HEK293 (cell line): ENCODE data around the gene INPP5D.

Experiments
- CTCF ChIA-PET: fragments of 350-600 bp; formaldehyde crosslinking; extraction: SDS; loops from one replicate; lab custom pipeline; 2021; ENCODE audit warnings: antibody characterized with exemption; lab: Yijun Ruan, JAX
- POLR2A ChIA-PET: fragments of 300-600 bp; formaldehyde crosslinking; extraction: SDS; loops from one replicate; lab custom pipeline; 2020; ENCODE audit warnings: antibody characterized with exemption, inconsistent platforms; lab: Yijun Ruan, JAX
- H3K27ac ChIP-seq: fragments of 200-500 bp; sonication (Bioruptor generic); 2 replicates; pipeline ENCODE4 v1.5.1; 2014; ENCODE audit warnings: low read depth, low read length, control low read depth, inconsistent platforms; ENCODE audit errors: extremely low read depth
- H3K36me3 ChIP-seq, 2 experiments: fragments of 200-500 bp in 1 of 2; sonication (Bioruptor generic) in 1 of 2; 1 replicate in 1 of 2; 2 replicates in 1 of 2; pipeline ENCODE4 v1.5.1; 2014 to 2017; ENCODE audit warnings: inconsistent platforms in 2 of 2, low read length in 2 of 2; ENCODE audit not compliant: control insufficient read depth in 2 of 2, insufficient read depth in 1 of 2
- H3K4me1 ChIP-seq: fragments of 200-500 bp; sonication (Bioruptor generic); 2 replicates; pipeline ENCODE4 v1.5.1; 2014; ENCODE audit warnings: mild to moderate bottlenecking, low read length, inconsistent platforms; ENCODE audit not compliant: control insufficient read depth, insufficient read depth
- H3K4me3 ChIP-seq: 2 replicates; pipeline ENCODE4 v1.5.1; 2011; ENCODE audit warnings: low read depth, mild to moderate bottlenecking, control low read depth, low read length, moderate library complexity
- H3K9me3 ChIP-seq: fragments of 200-500 bp; sonication (Bioruptor generic); 2 replicates; pipeline ENCODE4 v1.5.1; 2014; ENCODE audit warnings: low read depth, low read length, inconsistent platforms; ENCODE audit not compliant: control insufficient read depth, insufficient read depth
- ATF2 ChIP-seq: fragments of 450-650 bp; formaldehyde crosslinking; IDR thresholded peaks from 2 replicates; pipeline ENCODE4 v1.5.1; 2016; ENCODE audit warnings: missing biosample characterization, missing genetic modification characterization, low read depth
- KLF16 ChIP-seq: fragments of 450-650 bp; formaldehyde crosslinking; IDR thresholded peaks from 2 replicates; pipeline ENCODE4 v1.5.1; 2017; ENCODE audit warnings: missing biosample characterization, missing genetic modification characterization
- OVOL3 ChIP-seq: fragments of 450-650 bp; formaldehyde crosslinking; IDR thresholded peaks from 2 replicates; pipeline ENCODE4 v1.5.1; 2016; ENCODE audit warnings: missing biosample characterization, missing genetic modification characterization
- PRDM1 ChIP-seq: fragments of 450-650 bp; formaldehyde crosslinking; IDR thresholded peaks from 2 replicates; pipeline ENCODE4; 2016; ENCODE audit warnings: missing biosample characterization, missing genetic modification characterization
- PRDM10 ChIP-seq: fragments of 450-650 bp; formaldehyde crosslinking; IDR thresholded peaks from 2 replicates; pipeline ENCODE4 v1.5.1; 2016; ENCODE audit warnings: missing biosample characterization, missing genetic modification characterization
- SCRT1 ChIP-seq: fragments of 450-650 bp; formaldehyde crosslinking; IDR thresholded peaks from 2 replicates; pipeline ENCODE4 v1.5.1; 2016; ENCODE audit warnings: missing biosample characterization, missing genetic modification characterization, borderline replicate concordance
- SP2 ChIP-seq: fragments of 450-650 bp; formaldehyde crosslinking; IDR thresholded peaks from 2 replicates; pipeline ENCODE4 v1.5.1; 2016; ENCODE audit warnings: missing biosample characterization, missing genetic modification characterization
- ZNF214 ChIP-seq: fragments of 450-650 bp; formaldehyde crosslinking; IDR thresholded peaks from 2 replicates; pipeline ENCODE4 v1.5.1; 2017; ENCODE audit warnings: missing biosample characterization, mild to moderate bottlenecking, missing genetic modification characterization, borderline replicate concordance
- ZNF223 ChIP-seq: fragments of 450-650 bp; formaldehyde crosslinking; IDR thresholded peaks from 2 replicates; pipeline ENCODE4 v1.5.1; 2016; ENCODE audit warnings: missing biosample characterization, missing genetic modification characterization
- ZNF23 ChIP-seq: fragments of 450-650 bp; formaldehyde crosslinking; IDR thresholded peaks from 2 replicates; pipeline ENCODE4 v1.5.1; 2016; ENCODE audit warnings: missing biosample characterization, missing genetic modification characterization, borderline replicate concordance
- ZNF266 ChIP-seq: fragments of 450-650 bp; formaldehyde crosslinking; IDR thresholded peaks from 2 replicates; pipeline ENCODE4 v1.5.1; 2016; ENCODE audit warnings: missing biosample characterization, missing genetic modification characterization, low read depth
- ZNF302 ChIP-seq: fragments of 450-650 bp; formaldehyde crosslinking; IDR thresholded peaks from 2 replicates; pipeline ENCODE4 v1.5.1; 2016; ENCODE audit warnings: missing biosample characterization, missing genetic modification characterization, low read depth
- ZNF341 ChIP-seq: fragments of 450-650 bp; formaldehyde crosslinking; IDR thresholded peaks from 2 replicates; pipeline ENCODE4; 2016; ENCODE audit warnings: low read depth, missing biosample characterization, missing genetic modification characterization
- ZNF366 ChIP-seq: fragments of 450-650 bp; formaldehyde crosslinking; conservative IDR thresholded peaks from 2 replicates; pipeline ENCODE4 v1.5.1; 2016; ENCODE audit warnings: missing biosample characterization, missing genetic modification characterization
- ZNF416 ChIP-seq: fragments of 450-650 bp; formaldehyde crosslinking; IDR thresholded peaks from 2 replicates; pipeline ENCODE4 v1.5.1; 2016; ENCODE audit warnings: missing biosample characterization, missing genetic modification characterization
- ZNF426 ChIP-seq: fragments of 450-650 bp; formaldehyde crosslinking; IDR thresholded peaks from 2 replicates; pipeline ENCODE4 v1.5.1; 2017; ENCODE audit warnings: missing biosample characterization, missing genetic modification characterization, mild to moderate bottlenecking, inconsistent platforms, moderate library complexity
- ZNF585B ChIP-seq: fragments of 450-650 bp; formaldehyde crosslinking; IDR thresholded peaks from 2 replicates; pipeline ENCODE4 v1.5.1; 2016; ENCODE audit warnings: missing biosample characterization, missing genetic modification characterization
- ZNF600 ChIP-seq: fragments of 450-650 bp; formaldehyde crosslinking; IDR thresholded peaks from 2 replicates; pipeline ENCODE4 v1.5.1; 2016; ENCODE audit warnings: missing biosample characterization, missing genetic modification characterization
- ZNF626 ChIP-seq: fragments of 450-650 bp; sonication (Bioruptor Pico); formaldehyde crosslinking; IDR thresholded peaks from 2 replicates; pipeline ENCODE4 v1.5.1; 2018; ENCODE audit warnings: missing biosample characterization, missing genetic modification characterization, inconsistent platforms
- ZNF776 ChIP-seq: fragments of 450-650 bp; formaldehyde crosslinking; IDR thresholded peaks from 2 replicates; pipeline ENCODE4 v1.5.0; 2017; ENCODE audit warnings: missing biosample characterization, missing genetic modification characterization, borderline replicate concordance
- ZNF843 ChIP-seq: fragments of 450-650 bp; formaldehyde crosslinking; IDR thresholded peaks from 2 replicates; pipeline ENCODE4 v1.5.1; 2016; ENCODE audit warnings: missing biosample characterization, missing genetic modification characterization
- TF ChIP-seq, protein P1 (sequence below): fragments of 450-650 bp; formaldehyde crosslinking; IDR thresholded peaks from 2 replicates; pipeline ENCODE4 v1.5.1; 2016; ENCODE audit warnings: missing biosample characterization, missing genetic modification characterization
- TF ChIP-seq, protein P2 (sequence below): fragments of 450-650 bp; formaldehyde crosslinking; IDR thresholded peaks from 2 replicates; pipeline ENCODE4 v1.5.1; 2016; ENCODE audit warnings: missing biosample characterization, missing genetic modification characterization
- TF ChIP-seq, protein P3 (sequence below): fragments of 450-650 bp; formaldehyde crosslinking; IDR thresholded peaks from 2 replicates; pipeline ENCODE4 v1.5.1; 2017; ENCODE audit warnings: missing biosample characterization, mild to moderate bottlenecking, missing genetic modification characterization, moderate library complexity

Gene INPP5D

GRCh38 chr2:233228376-233228775 lies 168.2 kb downstream of the INPP5D start (continued):
- TF ChIP-seq, protein P1, sequence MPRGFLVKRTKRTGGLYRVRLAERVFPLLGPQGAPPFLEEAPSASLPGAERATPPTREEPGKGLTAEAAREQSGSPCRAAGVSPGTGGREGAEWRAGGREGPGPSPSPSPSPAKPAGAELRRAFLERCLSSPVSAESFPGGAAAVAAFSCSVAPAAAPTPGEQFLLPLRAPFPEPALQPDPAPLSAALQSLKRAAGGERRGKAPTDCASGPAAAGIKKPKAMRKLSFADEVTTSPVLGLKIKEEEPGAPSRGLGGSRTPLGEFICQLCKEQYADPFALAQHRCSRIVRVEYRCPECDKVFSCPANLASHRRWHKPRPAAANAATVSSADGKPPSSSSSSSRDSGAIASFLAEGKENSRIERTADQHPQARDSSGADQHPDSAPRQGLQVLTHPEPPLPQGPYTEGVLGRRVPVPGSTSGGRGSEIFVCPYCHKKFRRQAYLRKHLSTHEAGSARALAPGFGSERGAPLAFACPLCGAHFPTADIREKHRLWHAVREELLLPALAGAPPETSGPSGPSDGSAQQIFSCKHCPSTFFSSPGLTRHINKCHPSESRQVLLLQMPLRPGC, result no peak

DNA sequence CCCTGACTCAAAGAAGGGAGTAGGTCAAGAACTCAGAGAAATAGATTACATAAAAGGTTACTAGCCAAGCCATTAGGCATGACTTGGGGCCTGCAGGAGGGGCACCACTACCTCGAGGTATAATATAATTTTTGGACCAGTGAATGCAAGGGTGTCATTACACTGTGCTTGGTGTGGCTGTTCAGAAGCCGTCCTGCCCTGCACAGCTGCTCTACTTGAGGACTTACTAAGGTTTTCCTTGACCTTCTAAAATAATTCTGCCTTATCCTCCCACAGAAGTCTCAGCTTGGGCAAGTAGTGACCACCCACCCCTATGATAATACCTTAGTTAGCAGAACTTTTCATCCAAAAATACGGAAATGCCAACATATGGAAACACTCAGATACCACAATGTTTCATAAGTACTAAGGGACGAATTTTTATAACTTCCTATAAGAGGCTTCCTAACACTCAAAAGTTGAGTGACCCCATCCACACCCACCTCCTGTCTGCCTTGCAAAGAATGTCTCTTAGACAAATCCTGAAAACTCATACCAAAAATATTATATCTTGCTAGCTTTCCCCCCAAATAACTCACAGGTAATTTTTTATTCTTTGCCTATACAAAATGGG lies 173.6 kb downstream of the INPP5D start:
- Histone ChIP-seq H3K9me3 (no peaks in the 10 kb centered on the region), H3K27ac (no peak overlapping the region), H3K4me3 (no peak overlapping the region), H3K4me1 (no peaks in the 10 kb centered on the region), H3K36me3 (no peaks in the 10 kb centered on the region)
- ChIA-PET POLR2A (no interaction called here), CTCF (interaction anchor here (0.6 to 0.9 kb wide), 2 partner anchors 17 to 209 kb away, joined by 3 to 4 read pairs; no protein-coding TSS in a partner anchor)
- TF ChIP-seq PRDM1 (tag by site-specific recombination) (no peak), ZNF214 (tag by site-specific recombination) (no peak), ZNF302 (no peak), SCRT1 (tag by site-specific recombination) (no peak), ZNF23 (tag by site-specific recombination) (no peak), ZNF626 (tag by site-specific recombination) (no peak), ZNF416 (tag by site-specific recombination) (no peak), ZNF223 (tag by site-specific recombination) (no peak), KLF16 (tag by site-specific recombination) (no peak), ZNF585B (tag by site-specific recombination) (no peak), ZNF843 (no peak), ATF2 (tag by site-specific recombination) (no peak), OVOL3 (tag by site-specific recombination) (no peak), ZNF366 (tag by site-specific recombination) (no peak)
- TF ChIP-seq, protein P2, sequence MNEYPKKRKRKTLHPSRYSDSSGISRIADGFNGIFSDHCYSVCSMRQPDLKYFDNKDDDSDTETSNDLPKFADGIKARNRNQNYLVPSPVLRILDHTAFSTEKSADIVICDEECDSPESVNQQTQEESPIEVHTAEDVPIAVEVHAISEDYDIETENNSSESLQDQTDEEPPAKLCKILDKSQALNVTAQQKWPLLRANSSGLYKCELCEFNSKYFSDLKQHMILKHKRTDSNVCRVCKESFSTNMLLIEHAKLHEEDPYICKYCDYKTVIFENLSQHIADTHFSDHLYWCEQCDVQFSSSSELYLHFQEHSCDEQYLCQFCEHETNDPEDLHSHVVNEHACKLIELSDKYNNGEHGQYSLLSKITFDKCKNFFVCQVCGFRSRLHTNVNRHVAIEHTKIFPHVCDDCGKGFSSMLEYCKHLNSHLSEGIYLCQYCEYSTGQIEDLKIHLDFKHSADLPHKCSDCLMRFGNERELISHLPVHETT (tag by site-specific recombination), result no peak
- TF ChIP-seq, protein P3, sequence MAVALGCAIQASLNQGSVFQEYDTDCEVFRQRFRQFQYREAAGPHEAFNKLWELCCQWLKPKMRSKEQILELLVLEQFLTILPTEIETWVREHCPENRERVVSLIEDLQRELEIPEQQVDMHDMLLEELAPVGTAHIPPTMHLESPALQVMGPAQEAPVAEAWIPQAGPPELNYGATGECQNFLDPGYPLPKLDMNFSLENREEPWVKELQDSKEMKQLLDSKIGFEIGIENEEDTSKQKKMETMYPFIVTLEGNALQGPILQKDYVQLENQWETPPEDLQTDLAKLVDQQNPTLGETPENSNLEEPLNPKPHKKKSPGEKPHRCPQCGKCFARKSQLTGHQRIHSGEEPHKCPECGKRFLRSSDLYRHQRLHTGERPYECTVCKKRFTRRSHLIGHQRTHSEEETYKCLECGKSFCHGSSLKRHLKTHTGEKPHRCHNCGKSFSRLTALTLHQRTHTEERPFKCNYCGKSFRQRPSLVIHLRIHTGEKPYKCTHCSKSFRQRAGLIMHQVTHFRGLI (tag by site-specific recombination), result no peak

GRCh38 chr2:233234264-233234663 lies 174.1 kb downstream of the INPP5D start:
- no peak for TF ChIP-seq ZNF426 (tag by site-specific recombination)
- no peak for TF ChIP-seq PRDM10 (tag by site-specific recombination)
- TF ChIP-seq ZNF23 (tag by site-specific recombination), result no peak
- TF ChIP-seq ZNF626 (tag by site-specific recombination), result no peak
- no peak for TF ChIP-seq ZNF600 (tag by site-specific recombination)
- TF ChIP-seq SP2 (tag by site-specific recombination), result no peak
- no peak for TF ChIP-seq ZNF266 (tag by site-specific recombination)
- no peak for TF ChIP-seq ZNF776
- no peak for TF ChIP-seq ZNF341 (tag by site-specific recombination)
- ChIA-PET CTCF (interaction anchor here (0.6 to 0.9 kb wide), 2 partner anchors 17 to 208 kb away, joined by 3 to 4 read pairs; no protein-coding TSS in a partner anchor), POLR2A (no interaction called here)

More at GRCh38 chr2:233234264-233234663, 174.1 kb downstream of the INPP5D start:
- H3K4me3 ChIP-seq, result no peak overlapping the region
- no peaks in the 10 kb centered on the region for H3K9me3 ChIP-seq
- H3K4me1 ChIP-seq, result no peaks in the 10 kb centered on the region
- H3K36me3 ChIP-seq, result no peaks in the 10 kb centered on the region
- H3K27ac ChIP-seq, result no peak overlapping the region
